Duodenal mucosa (tissue), 2 donors: ENCODE data around the gene ACOT4.
"Not testable (repeated sequence)": the region's sequence is repeated elsewhere in the genome, so short reads cannot be mapped to it uniquely, and the experiment has no call there.

Source experiments
- H3K27ac ChIP-seq: one replicate; pipeline ENCODE4 v1.7.0; 2013; ENCODE audit warnings: low read depth, low read length
- H3K27me3 ChIP-seq, 2 donors: one replicate each; pipeline ENCODE4 v1.7.0; 2013; ENCODE audit warnings: low read length in 2 of 2, control low read depth in 1 of 2; ENCODE audit not compliant: insufficient read depth in 2 of 2, control insufficient read depth in 1 of 2
- H3K36me3 ChIP-seq, 2 donors: one replicate each; pipeline ENCODE4 v1.7.0; 2013; ENCODE audit warnings: low read length in 2 of 2, control low read depth in 1 of 2; ENCODE audit not compliant: insufficient read depth in 2 of 2, control insufficient read depth in 1 of 2
- H3K4me1 ChIP-seq, 2 donors: one replicate each; pipeline ENCODE4 v1.7.0; 2013; ENCODE audit warnings: low read length in 2 of 2, control low read depth in 1 of 2; ENCODE audit not compliant: insufficient read depth in 2 of 2, control insufficient read depth in 1 of 2
- H3K4me3 ChIP-seq, 2 donors: one replicate each; pipeline ENCODE4 v1.7.0; 2013; ENCODE audit warnings: low read length in 2 of 2, low read depth in 1 of 2
- H3K9ac ChIP-seq, 2 donors: one replicate each; pipeline ENCODE4 v1.7.0; 2013; ENCODE audit warnings: low read length in 2 of 2, low read depth in 1 of 2
- H3K9me3 ChIP-seq, 2 donors: one replicate each; pipeline ENCODE4 v1.7.0; 2013; ENCODE audit warnings: low read length in 2 of 2, control low read depth in 1 of 2; ENCODE audit not compliant: control insufficient read depth in 1 of 2

Gene ACOT4

GRCh38 chr14:73576391-73576790 is 15.3 kb upstream of the ACOT4 start:
- Histone ChIP-seq H3K27ac (no peak overlapping the region), H3K4me1 (no peaks in the 10 kb centered on the region), H3K27me3 (no peaks in the 10 kb centered on the region), H3K9me3 (no peaks in the 10 kb centered on the region), H3K36me3 (peaks cover 0 to 11% of the 10 kb centered on the region in 2 donors), H3K4me3 (no peak overlapping the region), H3K9ac (no peak overlapping the region)

GRCh38 chr14:73577214-73577613 is 14.5 kb upstream of the ACOT4 start:
- not testable (repeated sequence) for H3K27ac ChIP-seq, H3K27me3 ChIP-seq, H3K4me1 ChIP-seq, H3K9ac ChIP-seq, H3K4me3 ChIP-seq, H3K9me3 ChIP-seq
- H3K36me3 ChIP-seq = peaks cover 0 to 11% of the 10 kb centered on the region in 2 donors

GRCh38 chr14:73582102-73582979 is 9.3 kb upstream of the ACOT4 start:
- H3K9ac ChIP-seq, H3K4me3 ChIP-seq, H3K36me3 ChIP-seq, H3K27ac ChIP-seq, H3K9me3 ChIP-seq, H3K4me1 ChIP-seq, H3K27me3 ChIP-seq: not testable (repeated sequence)

GRCh38 chr14:73588695-73589094 is 3.0 kb upstream of the ACOT4 start:
- no peaks in the 10 kb centered on the region for H3K9me3 ChIP-seq
- no peak overlapping the region for H3K9ac ChIP-seq
- no peaks in the 10 kb centered on the region for H3K36me3 ChIP-seq
- no peaks in the 10 kb centered on the region for H3K4me1 ChIP-seq
- no peak overlapping the region for H3K27ac ChIP-seq
- no peaks in the 10 kb centered on the region for H3K27me3 ChIP-seq
- H3K4me3 ChIP-seq = no peak overlapping the region

- Histone ChIP-seq H3K27ac (no peak overlapping the region), H3K4me3 (no peak overlapping the region), H3K27me3 (no peaks in the 10 kb centered on the region), H3K9ac (no peak overlapping the region), H3K36me3 (no peaks in the 10 kb centered on the region), H3K4me1 (no peaks in the 10 kb centered on the region), H3K9me3 (no peaks in the 10 kb centered on the region)
Measured at GRCh38 chr14:73589116-73589515, 2.6 kb upstream of the ACOT4 start.

- H3K4me1 ChIP-seq, H3K9ac ChIP-seq, H3K9me3 ChIP-seq, H3K36me3 ChIP-seq, H3K27ac ChIP-seq, H3K27me3 ChIP-seq, H3K4me3 ChIP-seq: not testable (repeated sequence)
Measured at GRCh38 chr14:73590673-73591004, 1.0 kb upstream of the ACOT4 start.

- no peaks in the 10 kb centered on the region for H3K27me3 ChIP-seq
- no peaks in the 10 kb centered on the region for H3K9me3 ChIP-seq
- H3K4me3 ChIP-seq = no peak overlapping the region
- peaks cover 0 to 7% of the 10 kb centered on the region in 2 donors for H3K4me1 ChIP-seq
- no peak overlapping the region for H3K27ac ChIP-seq
- no peak overlapping the region for H3K9ac ChIP-seq
- H3K36me3 ChIP-seq = no peaks in the 10 kb centered on the region
Measured at GRCh38 chr14:73594491-73594890, 2.8 kb downstream of the ACOT4 start.

- Histone ChIP-seq H3K27ac (no peak overlapping the region), H3K9ac (no peak overlapping the region), H3K4me1 (peaks cover 5 to 15% of the 10 kb centered on the region in 2 donors), H3K36me3 (no peaks in the 10 kb centered on the region), H3K9me3 (no peaks in the 10 kb centered on the region), H3K27me3 (no peaks in the 10 kb centered on the region), H3K4me3 (no peak overlapping the region)
Measured at GRCh38 chr14:73599499-73599898, 7.8 kb downstream of the ACOT4 start.

GRCh38 chr14:73602994-73603393 is 11.3 kb downstream of the ACOT4 start:
- no peaks in the 10 kb centered on the region for H3K36me3 ChIP-seq
- H3K27me3 ChIP-seq = no peaks in the 10 kb centered on the region
- H3K4me3 ChIP-seq = no peak overlapping the region
- H3K9me3 ChIP-seq = no peaks in the 10 kb centered on the region
- H3K27ac ChIP-seq = no peak overlapping the region
- H3K4me1 ChIP-seq = peaks cover 5 to 15% of the 10 kb centered on the region in 2 donors
- no peak overlapping the region for H3K9ac ChIP-seq

GRCh38 chr14:73606271-73606670 is 14.6 kb downstream of the ACOT4 start:
- Histone ChIP-seq H3K27ac (no peak overlapping the region), H3K4me1 (no peaks in the 10 kb centered on the region), H3K9ac (no peak overlapping the region), H3K27me3 (no peaks in the 10 kb centered on the region), H3K4me3 (no peak overlapping the region), H3K9me3 (peaks cover 3 to 4% of the 10 kb centered on the region in 2 donors), H3K36me3 (no peaks in the 10 kb centered on the region)
